NCI-H82 (cell line): ENCODE results near the gene IFT122.

Experiments
- DNase-seq: peaks from one replicate; lab custom pipeline; 2025; lab: John Stamatoyannopoulos, UW

The IFT122 gene

GRCh38 chr3:129413687-129414506 lies 26.1 kb upstream of the IFT122 start:
- DNase-seq: no peak

GRCh38 chr3:129415378-129415777 lies 24.6 kb upstream of the IFT122 start:
- DNase-seq: no peak

- DNase-seq: no peak
Measured at GRCh38 chr3:129415830-129416229, 24.2 kb upstream of the IFT122 start.

- no peak for DNase-seq
Measured at GRCh38 chr3:129416415-129416814, 23.6 kb upstream of the IFT122 start.

- no peak for DNase-seq
Measured at GRCh38 chr3:129417326-129417725, 22.7 kb upstream of the IFT122 start.

GRCh38 chr3:129418041-129418973 lies 21.7 kb upstream of the IFT122 start:
- DNase-seq: peak; percentile 67

- DNase-seq: peak; percentile 93
Measured at GRCh38 chr3:129419476-129419875, 20.5 kb upstream of the IFT122 start.

- DNase-seq: no peak
Measured at GRCh38 chr3:129421236-129421883, 18.7 kb upstream of the IFT122 start.

GRCh38 chr3:129421988-129422745 lies 17.9 kb upstream of the IFT122 start:
- peak; percentile 13 for DNase-seq

- DNase-seq: no peak
Measured at GRCh38 chr3:129422897-129423296, 17.1 kb upstream of the IFT122 start.

- DNase-seq: peak; percentile 92
Measured at GRCh38 chr3:129424185-129424841, 15.7 kb upstream of the IFT122 start.

- no peak for DNase-seq
Measured at GRCh38 chr3:129425213-129425612, 14.8 kb upstream of the IFT122 start.

- no peak for DNase-seq
Measured at GRCh38 chr3:129425619-129426018, 14.4 kb upstream of the IFT122 start.

- DNase-seq: peak; percentile 43
Measured at GRCh38 chr3:129428007-129428375, 12.0 kb upstream of the IFT122 start.

- DNase-seq: peak; percentile 99
Measured at GRCh38 chr3:129428376-129429079, 11.5 kb upstream of the IFT122 start, which contains the start of gene EFCAB12. EFCAB12 (minus strand) TSS chr3:129428636; CDS start chr3:129428488, 148 bp downstream.

GRCh38 chr3:129429080-129429451 lies 11.0 kb upstream of the IFT122 start:
- no peak for DNase-seq

GRCh38 chr3:129429602-129430001 lies 10.4 kb upstream of the IFT122 start:
- peak; percentile 27 for DNase-seq

GRCh38 chr3:129432036-129432435 lies 8.0 kb upstream of the IFT122 start:
- no peak for DNase-seq

GRCh38 chr3:129432671-129433070 lies 7.4 kb upstream of the IFT122 start:
- no peak for DNase-seq

GRCh38 chr3:129433565-129433964 lies 6.5 kb upstream of the IFT122 start:
- no peak for DNase-seq
